ENCODE measurements around the gene RPS16.

The RPS16 gene

GRCh38 chr19:39403331-39404312, 32.1 kb downstream of the RPS16 start:
- TF ChIP-seq EP300 (IDR thresholded peaks at IDR 0.05; ENCODE audit: borderline replicate concordance) (no peak), MAX (IDR thresholded peaks at IDR 0.05) (0 out of 2 replicates have a peak, but pooled peaks have one; percentile 23), ZBTB7A (IDR thresholded peaks at IDR 0.05; ENCODE audit: low read depth) (0 out of 2 replicates have a peak, but pooled peaks have one; percentile 28), NFIC (IDR thresholded peaks at IDR 0.05) (peak; percentile 46; the same call in 1 of the 2 replicates)

GRCh38 chr19:39402346-39403300, 33.1 kb downstream of the RPS16 start:
- TF ChIP-seq EP300 (IDR thresholded peaks at IDR 0.05; ENCODE audit: borderline replicate concordance) (0 out of 2 replicates have a peak, but pooled peaks have one; percentile 24), YY1 (IDR thresholded peaks at IDR 0.05; ENCODE audit: low read depth) (no peak), EGR1 (IDR thresholded peaks at IDR 0.05) (peak; percentile 100), TAF1 (IDR thresholded peaks at IDR 0.05; ENCODE audit: low read depth) (0 out of 2 replicates have a peak, but pooled peaks have one; percentile 23), CREB1 (IDR thresholded peaks at IDR 0.05; ENCODE audit: low read depth) (no peak), FOXM1 (IDR thresholded peaks at IDR 0.05; ENCODE audit: borderline replicate concordance, low read depth) (no peak), NFIC (IDR thresholded peaks at IDR 0.05) (0 out of 2 replicates have a peak, but pooled peaks have one; percentile 31), RAD21 (IDR thresholded peaks at IDR 0.05; ENCODE audit: low read depth) (no peak), TEAD4 (IDR thresholded peaks at IDR 0.05) (peak; percentile 48), ZBTB7A (IDR thresholded peaks at IDR 0.05; ENCODE audit: low read depth) (peak; percentile 98), TCF12 (IDR thresholded peaks at IDR 0.05; ENCODE audit: low read depth) (peak; percentile 65; the same call in 1 of the 2 replicates), MAX (IDR thresholded peaks at IDR 0.05) (peak; percentile 98), USF1 (IDR thresholded peaks at IDR 0.05) (peak; percentile 77)

DNA sequence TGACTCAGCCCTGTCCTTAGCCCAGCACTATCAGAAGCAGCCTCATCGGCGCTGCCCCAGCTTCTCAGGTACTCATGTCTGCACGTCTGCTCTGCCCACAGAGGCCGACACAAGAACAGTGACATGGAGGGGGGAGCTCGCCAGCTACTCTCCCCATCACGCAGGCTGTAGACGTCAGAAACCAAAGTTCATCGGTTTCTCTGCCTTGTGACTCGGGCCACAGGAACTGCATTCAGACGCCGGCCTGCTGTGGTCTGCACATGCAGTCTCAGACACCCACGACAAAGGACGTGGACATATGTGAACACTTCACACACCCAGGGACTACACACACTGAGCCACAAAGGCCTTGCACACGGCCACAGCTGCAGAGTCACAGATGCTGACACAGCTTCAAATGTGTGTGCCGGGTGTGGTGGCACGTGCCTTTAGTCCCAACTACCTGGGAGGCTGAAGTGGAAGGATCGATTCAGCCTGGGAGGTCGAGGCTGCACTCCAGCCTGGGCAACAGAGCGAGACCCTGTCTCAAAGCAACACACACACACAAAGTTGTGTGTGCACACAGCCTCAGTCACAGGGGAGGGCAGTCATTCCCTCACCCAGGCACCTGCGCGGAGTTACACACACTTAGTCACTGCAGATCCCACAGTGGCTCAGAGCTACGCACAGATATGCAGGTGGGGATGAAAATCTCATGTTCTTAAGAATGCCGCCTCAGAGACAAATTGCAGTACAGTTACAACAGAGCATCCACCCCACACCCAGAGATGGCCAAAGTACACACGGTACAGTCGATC, 34.0 kb downstream of the RPS16 start:
- TF ChIP-seq ZBTB7A (IDR thresholded peaks at IDR 0.05; ENCODE audit: low read depth) (no peak), TEAD4 (IDR thresholded peaks at IDR 0.05) (no peak), CEBPB (IDR thresholded peaks at IDR 0.05) (no peak), EGR1 (IDR thresholded peaks at IDR 0.05) (no peak), TAF1 (IDR thresholded peaks at IDR 0.05; ENCODE audit: low read depth) (no peak), CREB1 (IDR thresholded peaks at IDR 0.05; ENCODE audit: low read depth) (no peak), USF1 (IDR thresholded peaks at IDR 0.05) (no peak), RAD21 (IDR thresholded peaks at IDR 0.05; ENCODE audit: low read depth) (no peak), TCF12 (IDR thresholded peaks at IDR 0.05; ENCODE audit: low read depth) (no peak), EP300 (IDR thresholded peaks at IDR 0.05; ENCODE audit: borderline replicate concordance) (no peak), YY1 (IDR thresholded peaks at IDR 0.05; ENCODE audit: low read depth) (no peak), MAX (IDR thresholded peaks at IDR 0.05) (no peak), FOXM1 (IDR thresholded peaks at IDR 0.05; ENCODE audit: borderline replicate concordance, low read depth) (no peak), NFIC (IDR thresholded peaks at IDR 0.05) (no peak)
- TF ChIP-seq, protein P1, sequence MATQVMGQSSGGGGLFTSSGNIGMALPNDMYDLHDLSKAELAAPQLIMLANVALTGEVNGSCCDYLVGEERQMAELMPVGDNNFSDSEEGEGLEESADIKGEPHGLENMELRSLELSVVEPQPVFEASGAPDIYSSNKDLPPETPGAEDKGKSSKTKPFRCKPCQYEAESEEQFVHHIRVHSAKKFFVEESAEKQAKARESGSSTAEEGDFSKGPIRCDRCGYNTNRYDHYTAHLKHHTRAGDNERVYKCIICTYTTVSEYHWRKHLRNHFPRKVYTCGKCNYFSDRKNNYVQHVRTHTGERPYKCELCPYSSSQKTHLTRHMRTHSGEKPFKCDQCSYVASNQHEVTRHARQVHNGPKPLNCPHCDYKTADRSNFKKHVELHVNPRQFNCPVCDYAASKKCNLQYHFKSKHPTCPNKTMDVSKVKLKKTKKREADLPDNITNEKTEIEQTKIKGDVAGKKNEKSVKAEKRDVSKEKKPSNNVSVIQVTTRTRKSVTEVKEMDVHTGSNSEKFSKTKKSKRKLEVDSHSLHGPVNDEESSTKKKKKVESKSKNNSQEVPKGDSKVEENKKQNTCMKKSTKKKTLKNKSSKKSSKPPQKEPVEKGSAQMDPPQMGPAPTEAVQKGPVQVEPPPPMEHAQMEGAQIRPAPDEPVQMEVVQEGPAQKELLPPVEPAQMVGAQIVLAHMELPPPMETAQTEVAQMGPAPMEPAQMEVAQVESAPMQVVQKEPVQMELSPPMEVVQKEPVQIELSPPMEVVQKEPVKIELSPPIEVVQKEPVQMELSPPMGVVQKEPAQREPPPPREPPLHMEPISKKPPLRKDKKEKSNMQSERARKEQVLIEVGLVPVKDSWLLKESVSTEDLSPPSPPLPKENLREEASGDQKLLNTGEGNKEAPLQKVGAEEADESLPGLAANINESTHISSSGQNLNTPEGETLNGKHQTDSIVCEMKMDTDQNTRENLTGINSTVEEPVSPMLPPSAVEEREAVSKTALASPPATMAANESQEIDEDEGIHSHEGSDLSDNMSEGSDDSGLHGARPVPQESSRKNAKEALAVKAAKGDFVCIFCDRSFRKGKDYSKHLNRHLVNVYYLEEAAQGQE (IDR thresholded peaks at IDR 0.05; ENCODE audit: low read depth): no peak

- no peak for TF ChIP-seq NFIC (IDR thresholded peaks at IDR 0.05)
- TF ChIP-seq FOXM1 (IDR thresholded peaks at IDR 0.05; ENCODE audit: borderline replicate concordance, low read depth): no peak
- TF ChIP-seq CEBPB (IDR thresholded peaks at IDR 0.05): no peak
- TF ChIP-seq MAX (IDR thresholded peaks at IDR 0.05): no peak
- no peak for TF ChIP-seq TAF1 (IDR thresholded peaks at IDR 0.05; ENCODE audit: low read depth)
- no peak for TF ChIP-seq YY1 (IDR thresholded peaks at IDR 0.05; ENCODE audit: low read depth)
- no peak for TF ChIP-seq EP300 (IDR thresholded peaks at IDR 0.05; ENCODE audit: borderline replicate concordance)
- no peak for TF ChIP-seq TEAD4 (IDR thresholded peaks at IDR 0.05)
- no peak for TF ChIP-seq CREB1 (IDR thresholded peaks at IDR 0.05; ENCODE audit: low read depth)
- TF ChIP-seq ZBTB7A (IDR thresholded peaks at IDR 0.05; ENCODE audit: low read depth): no peak
- TF ChIP-seq, protein P1 (IDR thresholded peaks at IDR 0.05; ENCODE audit: low read depth): no peak
- TF ChIP-seq RAD21 (IDR thresholded peaks at IDR 0.05; ENCODE audit: low read depth): no peak
- TF ChIP-seq USF1 (IDR thresholded peaks at IDR 0.05): no peak
- no peak for TF ChIP-seq TCF12 (IDR thresholded peaks at IDR 0.05; ENCODE audit: low read depth)
- TF ChIP-seq EGR1 (IDR thresholded peaks at IDR 0.05): no peak
Measured at GRCh38 chr19:39401070-39401548, 34.6 kb downstream of the RPS16 start.
